GM19372 (cell line): ENCODE data around the gene RASSF4.
A peak's percentile ranks its signal among the peaks of the same experiment; 100 is the strongest.

ENCODE experiments used
- ATAC-seq: cut with Tn5 transposase; IDR thresholded peaks from one replicate; pipeline ENCODE4 v1.9.1; 2021; ENCODE audit warnings: mild to moderate bottlenecking, low read depth, moderate library complexity; ENCODE audit not compliant: unreplicated experiment

Gene RASSF4

GRCh38 chr10:44974082-44974627, 14.6 kb downstream of the RASSF4 start:
- peak; percentile 7 for ATAC-seq

- peak; percentile 83 for ATAC-seq
These were observed 15.2 kb downstream of the RASSF4 start for GRCh38 chr10:44974628-44975430.

DNA sequence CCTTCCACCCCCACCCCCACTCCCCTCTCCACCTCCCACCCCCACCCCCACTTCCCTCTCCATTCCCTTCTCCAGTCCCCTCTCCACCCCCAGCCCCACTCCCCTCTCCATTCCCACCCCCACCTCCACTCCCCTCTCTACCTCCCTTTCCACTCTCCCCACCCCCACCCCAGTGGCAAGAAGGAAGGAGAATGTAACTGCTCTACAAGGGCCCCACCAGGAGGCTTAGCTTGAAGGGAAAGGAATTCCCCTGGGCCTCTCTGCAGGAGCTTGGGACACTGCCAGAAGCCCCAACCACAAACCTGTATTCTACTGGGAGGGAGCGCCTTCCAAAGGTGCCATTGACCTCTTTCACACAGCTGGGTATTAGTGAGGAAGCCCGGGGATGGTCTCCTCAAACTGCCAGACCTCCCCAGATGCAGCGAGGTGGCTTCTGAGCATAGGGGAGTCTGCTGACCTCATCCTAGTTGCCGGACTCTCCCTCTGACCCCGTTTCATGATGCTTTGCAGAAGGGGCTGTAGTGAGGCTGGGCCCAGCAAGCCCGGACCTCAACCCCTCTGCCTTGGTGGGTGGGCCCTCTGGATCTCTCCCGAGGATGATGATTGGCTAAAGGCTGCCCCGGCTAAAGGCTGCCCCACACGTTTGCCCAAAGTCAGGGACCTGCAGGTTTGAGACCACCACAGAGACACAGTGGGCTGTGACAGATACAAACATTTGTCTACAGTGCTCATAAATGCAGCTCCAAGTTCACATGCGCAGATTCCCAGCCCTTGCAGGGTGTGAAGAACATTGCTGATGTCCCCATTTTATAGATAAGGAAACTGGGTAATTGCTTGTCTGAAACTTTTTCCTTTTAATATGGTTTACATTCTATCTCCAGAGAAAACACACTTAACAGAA, 16.1 kb downstream of the RASSF4 start:
- ATAC-seq: no peak

DNA sequence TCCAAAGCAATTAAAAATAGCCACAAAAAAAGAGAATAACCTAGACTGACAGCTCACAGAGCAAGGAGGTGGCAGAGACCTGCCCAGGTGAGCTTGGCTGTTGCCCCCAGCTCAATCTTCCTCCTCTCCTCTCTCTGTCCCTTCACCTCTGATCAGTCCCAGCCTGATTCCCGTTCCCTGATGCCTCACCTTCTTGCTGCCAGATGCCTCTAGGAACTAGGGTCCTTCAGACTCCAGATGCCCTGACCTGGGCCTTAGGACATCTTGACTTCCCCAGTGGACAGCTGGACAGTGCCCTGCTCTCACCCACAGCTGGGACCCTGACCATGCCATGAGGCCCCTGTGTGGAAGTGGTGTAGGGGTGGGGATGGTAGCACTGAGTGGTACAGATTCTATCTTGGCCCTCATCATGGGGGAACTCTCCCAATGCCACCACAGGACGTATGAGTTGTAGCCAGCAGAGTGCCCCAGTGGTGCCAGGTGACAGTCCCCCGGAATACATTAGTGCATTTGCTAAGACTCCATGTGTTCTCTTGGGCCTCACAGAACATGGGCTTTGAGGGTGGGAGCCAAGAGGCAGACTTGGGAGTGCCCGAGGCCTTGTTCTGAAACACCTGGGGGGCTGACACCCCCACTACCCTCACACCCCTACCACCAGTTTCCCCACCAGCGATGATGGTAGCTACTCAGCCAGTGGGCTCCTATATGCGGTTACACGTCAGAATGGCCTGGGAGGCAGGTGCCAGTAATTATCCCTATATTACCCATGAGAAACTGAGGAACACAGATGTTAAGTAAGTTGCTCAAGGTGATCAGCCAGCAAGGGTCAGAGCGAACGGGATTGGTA, 17.0 kb downstream of the RASSF4 start:
- ATAC-seq: no peak

DNA sequence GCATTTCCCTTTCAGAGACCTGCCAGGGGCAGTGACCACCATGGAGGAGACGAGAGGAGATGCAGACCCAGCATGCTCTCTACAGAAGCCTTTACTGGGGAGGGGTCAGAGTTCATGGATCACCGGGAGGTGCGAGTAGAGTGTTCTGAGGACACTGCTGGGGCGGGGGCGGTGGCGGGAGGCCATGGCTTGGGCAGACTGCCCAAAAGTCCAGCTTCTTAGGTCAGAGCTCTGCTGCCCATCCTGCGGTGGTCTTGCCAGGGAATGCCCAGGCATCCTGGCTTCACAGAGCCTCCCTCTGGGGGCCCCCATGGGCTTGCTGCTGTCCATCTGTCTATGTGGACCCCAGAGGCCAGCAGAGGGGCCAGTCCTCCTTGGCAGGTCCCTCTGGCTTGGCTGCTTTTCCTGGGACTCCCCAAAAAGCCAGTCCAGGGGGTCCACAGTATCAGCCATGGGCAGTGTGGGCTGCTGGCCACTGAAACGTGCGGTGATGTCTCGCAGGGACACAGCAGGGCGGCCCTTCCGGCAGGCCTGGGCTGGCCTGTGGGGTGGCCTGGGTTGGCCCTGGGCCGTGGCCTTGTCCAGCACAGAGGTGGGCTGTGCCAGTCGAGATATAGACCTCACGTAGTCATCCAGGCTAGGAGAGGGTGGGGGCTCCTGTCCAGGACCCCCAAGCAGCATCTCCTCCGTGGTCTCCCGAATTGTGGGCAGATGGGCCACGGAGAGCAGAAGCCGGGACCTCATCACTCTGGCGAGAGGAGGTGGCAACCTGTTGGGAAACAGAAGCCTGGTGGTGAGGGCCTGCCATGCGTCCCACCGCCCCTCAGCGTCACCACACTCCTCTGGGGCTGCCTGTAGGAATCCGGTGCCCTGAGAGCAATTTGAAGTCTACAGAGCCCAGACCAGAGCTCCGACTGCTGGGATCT, 17.9 kb downstream of the RASSF4 start:
- ATAC-seq: no peak

- no peak for ATAC-seq
These were observed 18.6 kb downstream of the RASSF4 start for GRCh38 chr10:44978213-44978569.

DNA sequence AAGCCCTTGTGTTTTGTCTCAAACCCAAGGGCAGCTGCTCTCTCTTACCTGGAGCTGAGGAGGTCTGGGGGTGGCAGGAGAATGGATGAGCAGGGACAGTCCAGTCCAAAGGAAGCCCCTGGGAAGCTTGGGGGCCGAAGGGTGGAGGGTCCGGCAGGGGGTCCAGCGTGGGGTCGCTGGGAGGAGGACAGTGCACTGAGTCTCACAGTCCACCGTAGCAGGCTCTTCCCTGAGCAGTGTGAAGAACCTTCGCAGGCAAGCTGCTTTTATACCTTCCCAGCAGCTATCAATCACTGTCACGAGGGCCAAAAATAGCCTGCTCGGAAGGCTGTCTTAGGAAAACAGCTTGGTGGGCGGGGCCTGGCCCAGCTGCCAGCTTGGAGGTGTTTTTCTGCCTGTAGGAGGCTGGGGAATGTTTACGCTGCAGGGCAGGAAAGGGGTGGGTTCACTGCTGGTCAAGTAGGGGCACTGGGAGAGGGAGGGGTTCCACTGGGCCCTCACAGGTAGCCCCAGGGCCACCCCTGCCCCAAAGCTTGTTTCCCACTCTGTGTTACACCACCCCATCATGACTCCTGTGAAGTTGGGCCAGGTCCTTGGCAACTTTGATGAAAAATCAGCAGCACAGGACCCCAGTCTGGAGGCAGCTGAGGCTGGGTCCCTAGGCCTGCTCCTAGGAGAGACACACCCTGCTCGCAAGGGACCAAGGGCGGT, 19.1 kb downstream of the RASSF4 start, which contains the start of gene DEPP1:
TSS of gene DEPP1 (minus strand) at position 240 of the 711 bp plus-strand sequence. CDS start 779 bp downstream, outside the sequence.
- ATAC-seq: no peak

DNA sequence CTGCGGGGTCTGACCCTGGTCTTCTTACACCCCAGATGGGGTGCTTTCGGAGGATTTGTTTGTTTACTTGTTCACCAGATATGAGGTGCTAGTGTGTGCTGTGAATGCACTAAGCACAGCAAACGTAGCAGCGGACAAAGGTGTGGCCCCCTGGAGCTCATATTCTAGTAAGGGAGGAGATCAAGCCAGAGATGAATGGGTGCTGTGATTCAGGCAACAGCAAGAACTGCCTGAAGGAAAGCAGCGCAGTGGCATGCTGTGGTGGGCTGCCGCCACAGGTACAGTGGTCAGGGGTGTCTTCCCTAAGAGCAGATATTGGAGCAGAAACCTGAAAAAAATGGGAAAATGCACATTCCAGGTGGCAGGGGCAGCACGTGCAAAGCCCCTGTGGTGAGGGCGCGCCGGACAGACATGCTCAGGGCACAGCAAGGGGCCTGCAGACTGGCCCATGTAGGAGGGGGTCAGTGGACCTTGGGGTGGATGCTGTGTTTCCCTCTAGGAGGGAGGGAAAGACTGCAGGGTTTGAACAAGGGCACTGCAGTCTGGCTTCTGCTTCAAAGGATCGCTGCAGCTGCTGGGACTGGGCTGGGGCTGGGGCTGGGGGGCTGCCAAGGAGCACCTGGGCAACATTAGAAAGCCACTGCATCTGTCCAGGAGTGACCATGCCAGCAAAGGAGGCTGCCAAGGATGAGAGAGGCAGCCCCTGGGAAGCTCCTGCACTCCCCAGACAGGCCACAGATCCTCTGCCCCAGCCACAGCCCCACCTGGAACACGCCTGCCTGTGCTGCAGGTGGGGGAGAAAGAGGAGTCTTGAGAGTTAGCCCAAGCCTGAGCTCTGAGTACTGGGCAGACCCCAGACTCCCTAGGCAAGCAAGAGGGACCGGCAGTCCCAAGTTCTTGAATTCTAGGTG, 19.9 kb downstream of the RASSF4 start:
- no peak for ATAC-seq

DNA sequence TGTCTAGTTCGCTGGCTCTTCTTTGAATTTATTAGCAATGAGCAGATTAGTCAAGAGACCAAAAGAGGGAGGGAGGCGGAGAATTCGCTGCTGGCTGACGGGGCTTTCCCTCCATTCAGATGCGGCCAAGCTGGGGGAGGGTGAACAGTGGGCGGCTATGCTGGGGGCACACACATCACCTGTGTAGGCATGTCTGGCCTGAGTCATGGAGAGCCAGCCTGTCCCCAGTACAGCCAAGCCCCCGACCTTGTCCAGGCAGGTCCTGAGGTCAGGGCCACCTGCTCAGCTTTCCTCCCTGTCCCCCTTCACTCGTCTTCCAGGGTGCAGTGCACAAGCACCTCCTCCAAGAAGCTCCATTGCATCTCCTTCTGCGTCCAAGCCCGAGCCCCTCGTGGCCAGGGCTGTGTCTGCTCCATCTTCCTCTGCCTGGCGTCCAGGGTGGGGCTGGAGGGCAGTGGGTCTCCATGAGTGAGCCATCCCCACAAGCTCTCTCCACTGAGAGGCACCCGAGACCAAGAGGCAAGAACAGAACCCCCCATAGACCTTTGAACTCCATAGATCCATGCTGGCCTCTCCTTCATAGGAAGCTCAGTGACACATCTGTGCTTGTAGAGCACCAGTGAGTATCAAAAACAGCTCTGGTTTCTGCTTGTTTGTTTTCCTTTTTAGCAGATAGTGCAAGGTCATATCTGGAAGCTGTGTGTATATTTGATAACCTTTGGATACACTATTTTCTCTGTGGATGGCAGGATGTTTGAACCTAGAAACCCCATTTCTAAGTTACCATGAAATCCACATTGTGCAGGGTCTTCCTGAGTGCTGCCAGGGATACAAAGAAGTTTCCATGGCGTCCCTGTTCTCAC, 20.9 kb downstream of the RASSF4 start:
- ATAC-seq: no peak

- no peak for ATAC-seq
These were observed 21.8 kb downstream of the RASSF4 start for GRCh38 chr10:44981172-44982113.

DNA sequence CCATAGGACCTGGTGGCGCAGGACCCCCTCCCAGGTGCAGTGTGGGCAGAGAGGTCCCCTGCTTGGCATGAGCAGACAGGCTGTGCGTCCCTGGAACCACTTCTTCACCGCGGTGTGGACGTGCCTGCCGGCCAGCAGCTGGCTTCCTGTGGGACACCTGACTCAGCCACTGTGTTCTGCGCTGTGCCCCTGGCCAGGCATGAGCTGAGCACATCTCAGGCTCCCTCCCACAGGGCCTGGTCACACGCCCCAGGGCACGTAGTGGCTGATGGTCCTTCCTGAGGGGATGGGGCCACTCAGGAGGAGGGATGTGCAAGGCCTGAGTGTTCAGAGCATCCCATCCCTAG, 22.5 kb downstream of the RASSF4 start:
- ATAC-seq: no peak

DNA sequence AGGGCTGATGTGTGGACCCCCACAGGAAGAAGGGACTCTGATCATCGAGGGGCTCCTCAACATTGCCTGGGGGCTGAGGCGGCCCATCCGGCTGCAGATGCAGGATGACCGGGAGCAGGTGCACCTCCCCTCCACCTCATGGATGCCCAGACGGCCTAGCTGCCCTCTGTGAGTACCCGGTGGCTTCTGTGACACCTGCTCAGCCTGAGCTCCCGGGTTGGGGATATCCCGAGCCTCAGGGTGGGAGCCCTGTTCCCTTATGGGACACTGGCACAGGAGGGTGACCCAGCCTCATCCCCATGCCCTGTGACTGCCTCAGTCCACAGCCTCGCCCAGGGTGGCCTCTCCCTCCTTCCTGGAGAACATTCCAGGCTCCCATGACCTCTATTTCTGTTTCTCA, 22.9 kb downstream of the RASSF4 start:
- ATAC-seq: no peak

DNA sequence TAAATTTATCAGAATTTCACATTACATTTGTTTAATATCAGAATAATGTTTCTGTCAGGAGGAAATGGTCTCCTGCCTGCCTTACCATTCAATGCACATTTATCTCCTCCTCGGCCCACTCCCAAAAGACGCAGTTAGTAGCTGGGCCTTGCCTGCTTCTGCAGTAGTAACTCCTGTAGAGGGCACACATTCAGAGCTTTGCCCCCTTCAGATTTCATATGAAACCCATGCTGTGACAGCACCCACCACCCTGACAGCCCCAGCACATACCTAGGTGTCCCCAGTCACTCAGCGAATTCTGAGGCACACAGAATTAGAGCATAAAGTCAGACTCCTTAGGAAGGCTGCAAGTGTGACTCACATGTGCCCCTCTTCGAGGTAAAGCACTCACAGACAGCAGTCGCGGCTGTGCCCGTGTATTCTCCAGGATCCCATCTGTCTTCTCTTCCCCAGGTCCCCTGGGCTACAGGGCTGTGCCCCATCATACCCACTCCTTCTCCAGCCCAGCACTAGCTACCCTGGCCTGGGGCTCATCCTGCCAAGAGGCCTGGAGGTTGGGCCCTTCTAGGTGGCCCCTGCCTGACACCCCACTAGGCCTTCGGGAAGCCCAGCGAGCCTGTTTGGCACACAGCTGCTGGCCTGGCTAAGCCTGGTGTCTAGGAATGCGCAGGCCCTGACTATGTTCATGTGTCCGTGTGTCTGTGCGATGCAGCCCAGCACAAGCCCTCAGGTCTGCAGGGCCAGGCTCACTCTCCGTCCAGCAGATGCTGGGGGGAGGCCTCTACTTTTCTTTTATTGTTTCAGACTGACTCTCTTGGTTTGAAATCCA, 23.7 kb downstream of the RASSF4 start:
- no peak for ATAC-seq

- no peak for ATAC-seq
These were observed 24.3 kb downstream of the RASSF4 start for GRCh38 chr10:44983895-44984278.

DNA sequence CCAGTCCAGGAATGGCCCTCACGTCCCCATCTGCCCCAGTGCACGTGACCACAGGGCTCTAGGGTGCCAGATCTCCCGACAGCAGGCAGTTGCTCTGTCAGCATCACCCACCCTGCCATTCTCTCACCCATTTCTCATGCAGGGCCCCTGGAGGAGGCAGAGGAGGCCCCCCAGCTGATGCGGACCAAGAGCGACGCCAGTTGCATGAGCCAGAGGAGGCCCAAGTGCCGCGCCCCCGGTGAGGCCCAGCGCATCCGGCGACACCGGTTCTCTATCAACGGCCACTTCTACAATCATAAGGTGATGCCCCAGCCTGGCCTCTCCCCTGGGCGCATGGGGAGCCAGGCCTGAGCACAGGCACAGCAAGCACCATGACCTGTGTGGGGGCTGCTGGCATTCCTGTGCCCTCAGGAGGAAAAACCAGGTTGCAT, 25.1 kb downstream of the RASSF4 start:
- ATAC-seq: no peak
